Uterus (tissue), 2 donors: ENCODE data around the gene TRNT1.

ENCODE experiments used
- CTCF ChIP-seq, 4 experiments: fragments of 200-600 bp in 2 of 4; fragments of 450-650 bp in 2 of 4; sonication (generic) in 2 of 4; IDR thresholded peaks; one replicate each; pipeline ENCODE4 v1.5.1; 2016 to 2019; ENCODE audit warnings: antibody characterized with exemption in 4 of 4, mild to moderate bottlenecking in 2 of 4, moderate library complexity in 1 of 4
- POLR2A ChIP-seq, 2 donors: fragments of 450-650 bp; IDR thresholded peaks; one replicate each; pipeline ENCODE4 v1.6.1; 2016; ENCODE audit warnings: antibody characterized with exemption in 2 of 2, mild to moderate bottlenecking in 1 of 2, moderate library complexity in 1 of 2

DNA sequence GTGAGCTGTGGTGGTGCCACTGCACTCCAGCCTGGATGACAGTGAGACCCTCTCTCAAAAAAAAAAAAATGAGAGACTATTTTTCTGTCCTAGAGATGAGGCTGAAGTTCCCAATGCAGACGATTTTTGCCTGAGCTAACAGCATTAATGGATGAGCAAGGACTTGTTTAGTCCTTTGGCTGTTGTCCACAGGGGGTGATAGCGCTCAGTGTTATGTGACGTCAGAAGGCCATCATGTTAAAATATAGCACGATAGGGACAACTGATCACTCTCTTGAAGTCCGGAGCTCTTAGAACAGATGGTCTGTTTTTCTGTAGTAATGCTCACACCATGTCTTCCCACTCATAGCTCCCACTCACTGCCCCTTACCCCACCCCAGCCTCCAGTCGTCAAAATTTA is 6.8 kb downstream of the TRNT1 start:
- no peak for TF ChIP-seq CTCF (IDR thresholded peaks at IDR 0.05)
- no peak for TF ChIP-seq POLR2A (IDR thresholded peaks at IDR 0.05)
